Mesenchymal stem cell (in vitro differentiated cells and primary cell): ENCODE measurements around the gene PFN3.

Source experiments
- DNase-seq: peaks from one replicate; pipeline ENCODE4 v3.0.0-alpha.2; 2013
- H2AFZ ChIP-seq: one replicate; pipeline ENCODE4 v1.6.1; 2013; ENCODE audit warnings: low read depth, mild to moderate bottlenecking, control low read depth, inconsistent platforms, low read length, moderate library complexity
- H2AK5ac ChIP-seq: 2 replicates; pipeline ENCODE4 v1.6.1; 2013; ENCODE audit warnings: low read length, moderate library complexity, mild to moderate bottlenecking, inconsistent platforms; ENCODE audit not compliant: severe bottlenecking
- H2BK120ac ChIP-seq: one replicate; pipeline ENCODE4 v1.6.1; 2013; ENCODE audit warnings: low read depth, mild to moderate bottlenecking, inconsistent platforms, low read length, moderate library complexity
- H2BK12ac ChIP-seq, 2 experiments: one replicate each; pipeline ENCODE4 v1.6.1; 2013; ENCODE audit warnings: inconsistent platforms in 2 of 2, low read length in 2 of 2, mild to moderate bottlenecking in 2 of 2, moderate library complexity in 2 of 2, control low read depth in 1 of 2
- H2BK15ac ChIP-seq: one replicate; pipeline ENCODE4 v1.6.1; 2013; ENCODE audit warnings: mild to moderate bottlenecking, low read depth, inconsistent platforms; ENCODE audit not compliant: poor library complexity, severe bottlenecking
- H2BK5ac ChIP-seq: 2 replicates; pipeline ENCODE4 v1.6.1; 2013; ENCODE audit warnings: low read depth, mild to moderate bottlenecking, low read length, control low read depth, inconsistent platforms; ENCODE audit not compliant: poor library complexity, severe bottlenecking
- H3K14ac ChIP-seq, 2 experiments: one replicate each; pipeline ENCODE4 v1.6.1; 2013; ENCODE audit warnings: inconsistent platforms in 2 of 2, low read length in 2 of 2, control low read depth in 1 of 2, mild to moderate bottlenecking in 1 of 2, moderate library complexity in 1 of 2
- H3K18ac ChIP-seq, 2 experiments: one replicate each; pipeline ENCODE4 v1.6.1; 2013; ENCODE audit warnings: inconsistent platforms in 2 of 2, low read length in 2 of 2, control low read depth in 1 of 2, low read depth in 1 of 2, mild to moderate bottlenecking in 1 of 2
- H3K23ac ChIP-seq, 2 experiments: one replicate each; pipeline ENCODE4 v1.6.1; 2013; ENCODE audit warnings: inconsistent platforms in 2 of 2, low read length in 2 of 2, mild to moderate bottlenecking in 2 of 2, moderate library complexity in 2 of 2, control low read depth in 1 of 2
- H3K27ac ChIP-seq: 2 replicates; pipeline ENCODE4 v1.5.1; 2013; ENCODE audit warnings: mild to moderate bottlenecking, moderate library complexity, low read length, control low read depth, inconsistent platforms; ENCODE audit not compliant: poor library complexity, severe bottlenecking
- H3K27me3 ChIP-seq, 2 experiments: 2 replicates each; pipeline versions ENCODE4 v1.6.1 to v1.7.0; 2013; ENCODE audit warnings: low read length in 2 of 2, mild to moderate bottlenecking in 2 of 2, moderate library complexity in 2 of 2, control low read depth in 1 of 2, inconsistent platforms in 1 of 2; ENCODE audit not compliant: control insufficient read depth in 1 of 2, insufficient read depth in 1 of 2
- H3K36me3 ChIP-seq, 2 experiments: 2 replicates each; pipeline versions ENCODE4 v1.6.1 to v1.7.0; 2013; ENCODE audit warnings: low read length in 2 of 2, control low read depth in 1 of 2, inconsistent platforms in 1 of 2, low read depth in 1 of 2, mild to moderate bottlenecking in 1 of 2; ENCODE audit not compliant: insufficient read depth in 2 of 2, control insufficient read depth in 1 of 2
- H3K4ac ChIP-seq, 2 experiments: one replicate each; pipeline ENCODE4 v1.6.1; 2013; ENCODE audit warnings: inconsistent platforms in 2 of 2, low read length in 2 of 2, mild to moderate bottlenecking in 2 of 2, moderate library complexity in 2 of 2, control low read depth in 1 of 2, low read depth in 1 of 2
- H3K4me1 ChIP-seq: 2 replicates; pipeline ENCODE4 v1.6.1; 2013; ENCODE audit warnings: low read depth, low read length, control low read depth; ENCODE audit not compliant: control insufficient read depth, insufficient read depth
- H3K4me2 ChIP-seq: 2 replicates; pipeline ENCODE4 v1.6.1; 2013; ENCODE audit warnings: low read length, mild to moderate bottlenecking, inconsistent platforms; ENCODE audit not compliant: poor library complexity, severe bottlenecking
- H3K4me3 ChIP-seq, 2 experiments: 2 replicates each; pipeline versions ENCODE4 v1.5.1 to v1.7.0; 2013; ENCODE audit warnings: low read length in 2 of 2, mild to moderate bottlenecking in 2 of 2, control low read depth in 1 of 2, low read depth in 1 of 2; ENCODE audit not compliant: insufficient read depth in 1 of 2
- H3K79me1 ChIP-seq: replicated peaks from 2 replicates; pipeline ENCODE4 v1.6.1; 2013; ENCODE audit warnings: mild to moderate bottlenecking, control low read depth, low read length, inconsistent platforms; ENCODE audit not compliant: poor library complexity, severe bottlenecking
- H3K9ac ChIP-seq: 2 replicates; pipeline ENCODE4 v1.7.0; 2013; ENCODE audit warnings: mild to moderate bottlenecking, low read length, moderate library complexity
- H3K9me3 ChIP-seq: 2 replicates; pipeline ENCODE4 v1.7.0; 2013; ENCODE audit warnings: mild to moderate bottlenecking, low read length; ENCODE audit not compliant: control insufficient read depth
- H4K8ac ChIP-seq: one replicate; pipeline ENCODE4 v1.6.1; 2013; ENCODE audit warnings: inconsistent platforms, mild to moderate bottlenecking, low read length, moderate library complexity
- H4K91ac ChIP-seq: one replicate; pipeline ENCODE4 v1.6.1; 2013; ENCODE audit warnings: mild to moderate bottlenecking, low read length, inconsistent platforms
- WGBS: methylation state at CpG from one replicate; pipeline ENCODE4 v1.1.7; 2013; ENCODE audit warnings: mixed read lengths; 5-methylcytosine and 5-hydroxymethylcytosine counted together

PFN3 gene

DNA sequence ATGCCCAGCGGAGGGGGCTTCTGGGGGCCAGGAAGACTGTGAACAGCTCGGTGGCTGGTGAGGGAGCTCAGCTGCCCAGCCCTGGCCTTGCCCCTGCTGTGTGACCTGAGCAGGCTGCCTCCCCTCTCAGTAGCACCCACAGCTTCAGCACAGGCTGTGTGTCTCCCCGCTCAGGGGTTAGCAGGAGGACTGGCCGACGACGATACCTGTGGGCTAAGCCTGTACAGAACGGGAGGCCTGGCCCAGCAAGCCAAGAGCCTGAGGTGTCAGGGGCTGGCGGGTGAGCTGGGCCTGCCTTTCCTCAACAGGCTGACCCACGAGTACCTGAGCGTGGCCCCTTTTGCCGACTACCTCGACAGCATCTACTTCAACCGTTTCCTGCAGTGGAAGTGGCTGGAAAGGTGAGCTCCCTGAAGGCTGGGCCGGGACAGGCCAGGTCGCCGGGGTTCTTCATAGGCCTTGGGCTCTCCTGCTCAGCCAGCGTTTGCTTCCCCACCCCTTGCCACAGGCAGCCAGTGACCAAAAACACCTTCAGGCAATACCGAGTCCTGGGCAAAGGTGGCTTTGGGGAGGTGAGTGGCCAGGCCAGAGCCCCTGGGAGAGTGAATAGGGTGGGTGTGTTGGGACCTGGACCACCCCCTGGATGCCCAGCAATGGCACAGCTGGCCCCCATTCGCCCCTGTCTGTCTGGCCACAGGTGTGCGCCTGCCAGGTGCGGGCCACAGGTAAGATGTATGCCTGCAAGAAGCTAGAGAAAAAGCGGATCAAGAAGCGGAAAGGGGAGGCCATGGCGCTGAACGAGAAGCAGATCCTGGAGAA, 32.6 kb upstream of the PFN3 start:
- Histone ChIP-seq H4K8ac (no peak overlapping the region), H3K36me3 (peaks cover 61 to 76% of the 10 kb centered on the region in 2 experiments), H4K91ac (no peak overlapping the region), H3K27me3 (no peaks in the 10 kb centered on the region), H3K79me1 (peaks cover 30% of the 10 kb centered on the region), H2AK5ac (no peak overlapping the region), H3K14ac (no peak overlapping the region), H3K23ac (no peak overlapping the region), H2BK12ac (no peak overlapping the region), H2BK120ac (no peak overlapping the region), H2AFZ (no peak overlapping the region), H2BK15ac (no peak overlapping the region), H3K27ac (no peak overlapping the region), H3K9me3 (no peaks in the 10 kb centered on the region), H3K9ac (no peak overlapping the region), H2BK5ac (no peak overlapping the region), H3K4ac (no peak overlapping the region), H3K4me2 (no peak overlapping the region), H3K4me3 (no peak overlapping the region), H3K18ac (no peak overlapping the region), H3K4me1 (peaks cover 10% of the 10 kb centered on the region)
- 96% methylated on average over 20 of the region's 25 CpGs for WGBS
- DNase-seq, result no peak

DNA sequence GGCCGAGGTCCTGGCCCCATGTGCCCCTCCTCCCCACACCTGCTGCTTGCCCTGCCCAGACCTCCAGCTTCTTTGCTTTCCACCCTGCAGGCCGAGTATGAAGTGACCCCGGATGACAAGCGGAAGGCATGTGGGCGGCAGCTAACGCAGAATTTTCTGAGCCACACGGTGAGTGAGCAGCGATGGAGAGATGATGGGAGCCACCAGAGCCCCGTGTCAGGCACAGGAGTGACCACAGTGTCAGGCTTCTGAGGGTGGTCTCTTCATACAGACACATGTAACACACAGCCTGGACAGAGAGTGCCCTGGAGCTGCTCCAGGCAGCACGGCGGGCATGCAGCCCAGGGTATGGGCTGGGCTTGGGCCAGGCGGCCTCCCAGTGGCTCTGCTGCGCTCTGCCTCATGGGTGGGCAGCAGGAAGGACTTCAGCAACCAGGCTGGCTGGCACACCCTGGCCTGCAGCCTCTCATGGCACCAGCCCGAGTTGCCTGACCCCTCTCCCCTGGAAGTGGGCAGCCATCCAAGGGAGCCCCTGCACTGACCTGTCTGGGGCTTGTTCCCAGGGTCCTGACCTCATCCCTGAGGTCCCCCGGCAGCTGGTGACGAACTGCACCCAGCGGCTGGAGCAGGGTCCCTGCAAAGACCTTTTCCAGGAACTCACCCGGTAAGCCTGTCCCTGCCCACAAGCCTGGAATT, 31.8 kb upstream of the PFN3 start:
- Histone ChIP-seq H3K4me2 (no peak overlapping the region), H2BK5ac (no peak overlapping the region), H3K27ac (no peak overlapping the region), H2BK120ac (no peak overlapping the region), H3K27me3 (no peaks in the 10 kb centered on the region), H2AK5ac (no peak overlapping the region), H2BK12ac (no peak overlapping the region), H3K23ac (no peak overlapping the region), H2AFZ (no peak overlapping the region), H3K36me3 (peaks cover 55 to 72% of the 10 kb centered on the region in 2 experiments), H4K8ac (no peak overlapping the region), H3K9me3 (no peaks in the 10 kb centered on the region), H4K91ac (no peak overlapping the region), H2BK15ac (no peak overlapping the region), H3K79me1 (peaks cover 36% of the 10 kb centered on the region), H3K18ac (no peak overlapping the region), H3K9ac (no peak overlapping the region), H3K14ac (no peak overlapping the region), H3K4me3 (no peak overlapping the region), H3K4ac (no peak overlapping the region), H3K4me1 (peaks cover 16% of the 10 kb centered on the region)
- DNase-seq, result no peak
- WGBS, result 93% methylated on average over 18 of the region's 18 CpGs

DNA sequence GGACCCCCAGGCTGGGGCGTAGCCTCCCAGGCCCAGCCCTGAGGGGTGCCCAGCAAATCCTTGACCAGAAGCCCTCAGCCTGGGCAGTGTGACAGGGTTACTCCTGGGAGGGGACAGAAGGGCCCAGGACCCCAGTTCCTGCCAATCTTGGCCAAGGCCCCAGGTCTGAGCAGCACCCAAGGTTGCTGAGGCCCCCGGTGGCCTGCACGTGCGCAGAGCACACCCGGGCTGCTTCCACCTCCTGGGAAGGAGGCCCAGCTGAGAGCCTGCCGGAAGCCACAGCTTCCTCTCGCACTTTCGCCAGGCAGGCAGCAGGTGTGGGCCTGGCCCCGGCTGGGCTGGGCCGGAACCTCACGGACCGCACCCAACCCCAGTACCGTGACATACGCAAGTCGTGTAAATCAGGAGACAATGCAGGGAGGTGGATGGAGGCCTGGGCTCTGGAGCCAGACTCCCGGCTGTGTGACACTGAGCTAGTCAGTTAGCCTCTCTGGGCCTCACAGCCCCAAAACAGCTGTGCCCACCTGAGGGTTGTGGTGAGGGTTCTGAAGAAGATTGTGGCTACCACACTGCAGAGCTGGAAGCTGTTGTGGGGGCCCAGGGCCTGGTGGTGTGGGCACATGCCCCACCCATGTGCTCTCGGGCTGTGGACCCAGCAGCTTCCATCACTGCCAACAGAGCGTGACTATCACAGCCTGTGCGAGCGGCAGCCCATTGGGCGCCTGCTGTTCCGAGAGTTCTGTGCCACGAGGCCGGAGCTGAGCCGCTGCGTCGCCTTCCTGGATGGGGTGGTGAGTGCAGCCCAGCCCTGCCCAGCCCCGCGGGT, 31.1 kb upstream of the PFN3 start:
- no peaks in the 10 kb centered on the region for H3K9me3 ChIP-seq
- peak overlapping the region in 1 of 2 experiments; percentile 13 for H3K4ac ChIP-seq
- no peak overlapping the region for H3K27ac ChIP-seq
- DNase-seq, result no peak
- H4K8ac ChIP-seq, result no peak overlapping the region
- WGBS, result 94% methylated on average over 29 of the region's 29 CpGs
- H3K14ac ChIP-seq, result no peak overlapping the region
- H2BK12ac ChIP-seq, result no peak overlapping the region
- no peak overlapping the region for H2AK5ac ChIP-seq
- no peak overlapping the region for H2BK15ac ChIP-seq
- H3K4me1 ChIP-seq, result peaks cover 19% of the 10 kb centered on the region
- no peak overlapping the region for H3K4me2 ChIP-seq
- H3K36me3 ChIP-seq, result peaks cover 50 to 68% of the 10 kb centered on the region in 2 experiments
- no peak overlapping the region for H3K4me3 ChIP-seq
- H3K9ac ChIP-seq, result no peak overlapping the region
- no peak overlapping the region for H3K18ac ChIP-seq
- no peak overlapping the region for H2AFZ ChIP-seq
- no peaks in the 10 kb centered on the region for H3K27me3 ChIP-seq
- no peak overlapping the region for H3K23ac ChIP-seq
- peaks cover 39% of the 10 kb centered on the region for H3K79me1 ChIP-seq
- no peak overlapping the region for H4K91ac ChIP-seq
- H2BK5ac ChIP-seq, result no peak overlapping the region
- H2BK120ac ChIP-seq, result no peak overlapping the region

DNA sequence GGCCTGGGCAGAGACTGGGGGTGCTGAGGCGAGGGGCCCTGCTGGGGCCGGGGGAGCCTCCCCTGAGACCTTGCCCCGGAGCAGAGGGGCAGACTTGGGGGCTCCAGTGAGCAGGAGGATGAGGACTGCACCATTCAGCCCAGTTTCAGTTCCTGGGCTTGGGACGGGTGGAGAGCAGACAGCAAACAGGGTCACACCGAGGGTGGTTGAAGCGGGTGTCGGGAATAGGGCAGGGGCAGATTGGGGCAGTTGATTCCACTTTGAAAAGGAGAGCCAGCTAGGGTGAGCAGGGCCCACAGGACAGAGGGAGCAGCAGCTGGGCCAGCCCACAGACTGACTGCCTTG, 30.5 kb upstream of the PFN3 start:
- Histone ChIP-seq H3K18ac (no peak overlapping the region), H3K23ac (no peak overlapping the region), H3K4me3 (no peak overlapping the region), H3K27me3 (no peaks in the 10 kb centered on the region), H3K4me1 (peaks cover 19% of the 10 kb centered on the region), H3K27ac (no peak overlapping the region), H2BK12ac (no peak overlapping the region), H3K9ac (no peak overlapping the region), H2AFZ (no peak overlapping the region), H4K8ac (no peak overlapping the region), H2BK120ac (no peak overlapping the region), H3K14ac (no peak overlapping the region), H3K4ac (no peak overlapping the region), H3K4me2 (no peak overlapping the region), H3K9me3 (no peaks in the 10 kb centered on the region), H3K79me1 (peaks cover 39% of the 10 kb centered on the region), H3K36me3 (peaks cover 47 to 62% of the 10 kb centered on the region in 2 experiments), H2BK15ac (no peak overlapping the region), H2BK5ac (no peak overlapping the region), H4K91ac (no peak overlapping the region), H2AK5ac (no peak overlapping the region)
- no peak for DNase-seq
- WGBS, result 97% methylated on average over 7 of the region's 7 CpGs
